CD4-positive, alpha-beta T cell treated with Interleukin-15 for 4 hours (primary cell): ENCODE results near the gene PTCHD4.
"Not testable (repeated sequence)": the region's sequence is repeated elsewhere in the genome, so short reads cannot be mapped to it uniquely, and the experiment has no call there.

ENCODE experiments used
- DNase-seq: peaks from one replicate; pipeline ENCODE4 v3.0.0-alpha.2; 2020; ENCODE audit warnings: low spot score

PTCHD4 gene

GRCh38 chr6:48111143-48111506, at the start of gene PTCHD4:
Gene PTCHD4, minus strand, starts transcription at chr6:48111197. Its CDS starts 42,240 bp downstream, at chr6:48068957.
- DNase-seq: no peak

DNA sequence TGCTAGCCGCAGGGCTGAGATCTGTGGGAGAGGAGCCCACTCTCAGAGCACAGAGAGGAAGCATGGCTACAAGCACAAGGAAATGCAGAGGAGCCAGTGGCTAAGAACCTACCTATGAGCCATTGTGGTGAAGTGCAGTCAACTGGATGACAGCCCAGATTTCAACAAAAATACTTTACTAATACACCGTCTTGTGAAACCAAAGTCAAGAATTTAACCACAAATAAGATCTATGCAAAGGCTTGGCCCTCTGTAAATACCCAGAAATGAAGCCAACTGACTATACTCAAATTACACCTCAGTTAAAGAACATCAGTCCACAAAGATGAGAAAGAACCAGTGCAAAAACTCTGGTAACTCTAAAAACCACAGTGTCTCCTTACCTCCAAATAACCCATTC, 40.1 kb upstream of the PTCHD4 start:
- no peak for DNase-seq

GRCh38 chr6:48150701-48151100, 39.7 kb upstream of the PTCHD4 start:
- DNase-seq: no peak

DNA sequence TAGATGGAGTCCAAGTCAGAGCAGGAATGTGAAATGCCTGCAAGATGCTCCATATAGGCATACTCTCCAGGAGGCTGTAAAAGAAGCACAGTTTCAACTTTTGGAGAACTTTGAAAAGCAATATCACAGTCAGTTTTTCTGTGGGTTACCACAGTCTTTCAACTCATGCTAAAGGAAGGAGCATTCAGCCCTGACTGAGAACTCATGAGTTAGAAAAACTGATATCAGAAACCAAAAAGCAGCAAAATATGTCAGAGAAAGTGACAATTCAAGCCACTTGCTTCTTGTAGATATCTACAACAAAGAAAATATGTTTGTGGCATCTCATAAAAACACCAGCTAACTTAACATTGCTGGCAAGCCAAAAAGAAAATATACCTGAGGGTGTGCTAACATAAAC, 36.1 kb upstream of the PTCHD4 start:
- no peak for DNase-seq

GRCh38 chr6:48144021-48144420, 33.0 kb upstream of the PTCHD4 start:
- DNase-seq: no peak

DNA sequence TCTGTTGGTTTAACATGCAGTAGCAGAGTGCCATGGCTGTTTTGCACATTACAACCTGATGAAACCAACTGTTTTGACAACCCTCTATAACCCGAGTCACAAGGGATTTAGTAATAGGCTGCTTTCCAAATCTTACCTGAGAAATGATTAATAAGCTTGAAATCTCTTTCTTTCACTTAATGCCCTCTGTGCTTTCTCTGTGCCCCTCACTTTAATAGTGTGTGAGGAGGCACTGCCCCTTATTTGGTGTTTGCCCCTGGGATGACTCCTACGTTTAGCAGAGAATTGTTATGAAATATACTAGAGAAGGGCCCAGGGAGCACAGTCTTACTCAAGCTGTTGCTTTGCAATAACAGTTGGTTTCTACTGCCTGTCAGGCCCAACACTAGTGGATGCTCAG, 31.0 kb upstream of the PTCHD4 start:
- no peak for DNase-seq

DNA sequence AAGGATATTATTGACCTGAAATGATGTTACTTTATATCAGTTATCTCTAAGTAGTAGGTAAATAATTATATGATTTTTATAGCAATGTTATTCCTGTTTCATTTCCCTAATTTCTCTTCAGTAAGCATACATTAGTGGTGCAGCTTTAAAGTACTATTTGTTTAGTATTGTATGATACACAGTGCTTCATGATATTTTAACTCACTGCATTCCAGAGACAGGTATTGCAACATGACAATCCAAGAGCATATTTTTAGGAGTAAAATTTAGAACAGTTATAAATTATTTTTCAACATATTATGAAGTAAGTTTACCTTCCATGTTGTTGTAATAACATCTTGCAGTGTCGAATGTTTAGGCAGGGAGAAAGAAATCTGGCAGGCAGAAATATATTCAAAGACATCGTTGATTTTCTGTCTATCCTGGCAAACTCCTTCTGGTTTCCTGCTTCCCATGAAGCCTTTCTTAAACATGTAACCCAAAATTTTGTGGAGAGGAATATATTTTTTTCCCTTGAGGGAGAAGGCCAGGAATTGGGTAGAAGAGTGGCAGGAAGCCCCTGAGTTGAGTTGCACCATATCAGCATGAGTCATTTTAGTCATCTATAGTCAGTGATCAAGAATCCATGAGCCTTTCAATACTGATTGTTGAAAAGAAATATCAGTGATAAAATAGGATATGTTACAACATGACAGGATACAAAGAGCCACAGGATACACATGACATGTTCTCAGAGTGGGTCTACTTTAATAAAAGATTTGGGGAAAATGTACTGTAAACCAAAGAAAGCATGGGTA, 29.0 kb upstream of the PTCHD4 start:
- DNase-seq: no peak

DNA sequence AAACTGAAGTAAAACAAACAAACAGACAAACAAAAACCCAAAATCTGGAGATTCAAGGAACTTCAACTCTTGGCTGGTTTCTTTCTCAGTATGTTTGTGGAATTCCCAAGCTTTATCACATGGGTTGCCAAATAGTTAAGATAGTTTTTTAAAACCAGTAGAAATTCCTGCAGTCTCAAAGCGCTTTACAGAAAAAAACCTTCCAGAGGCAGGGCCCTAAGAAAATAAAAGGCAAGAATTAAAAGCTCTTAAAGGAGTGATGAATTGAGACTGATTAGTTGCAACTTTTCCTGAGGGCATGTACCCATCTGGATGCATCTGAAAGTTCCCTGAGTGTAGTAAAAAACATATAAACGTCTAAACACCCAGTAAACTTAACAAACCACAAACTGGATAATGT, 25.9 kb upstream of the PTCHD4 start:
- DNase-seq: no peak

- no peak for DNase-seq
Observed at GRCh38 chr6:48135323-48136084, 24.5 kb upstream of the PTCHD4 start.

- no peak for DNase-seq
Observed at GRCh38 chr6:48134246-48134645, 23.2 kb upstream of the PTCHD4 start.

GRCh38 chr6:48123601-48124000, 12.6 kb upstream of the PTCHD4 start:
- no peak for DNase-seq

- DNase-seq: not testable (repeated sequence)
Observed at GRCh38 chr6:48121983-48122749, 11.2 kb upstream of the PTCHD4 start.

DNA sequence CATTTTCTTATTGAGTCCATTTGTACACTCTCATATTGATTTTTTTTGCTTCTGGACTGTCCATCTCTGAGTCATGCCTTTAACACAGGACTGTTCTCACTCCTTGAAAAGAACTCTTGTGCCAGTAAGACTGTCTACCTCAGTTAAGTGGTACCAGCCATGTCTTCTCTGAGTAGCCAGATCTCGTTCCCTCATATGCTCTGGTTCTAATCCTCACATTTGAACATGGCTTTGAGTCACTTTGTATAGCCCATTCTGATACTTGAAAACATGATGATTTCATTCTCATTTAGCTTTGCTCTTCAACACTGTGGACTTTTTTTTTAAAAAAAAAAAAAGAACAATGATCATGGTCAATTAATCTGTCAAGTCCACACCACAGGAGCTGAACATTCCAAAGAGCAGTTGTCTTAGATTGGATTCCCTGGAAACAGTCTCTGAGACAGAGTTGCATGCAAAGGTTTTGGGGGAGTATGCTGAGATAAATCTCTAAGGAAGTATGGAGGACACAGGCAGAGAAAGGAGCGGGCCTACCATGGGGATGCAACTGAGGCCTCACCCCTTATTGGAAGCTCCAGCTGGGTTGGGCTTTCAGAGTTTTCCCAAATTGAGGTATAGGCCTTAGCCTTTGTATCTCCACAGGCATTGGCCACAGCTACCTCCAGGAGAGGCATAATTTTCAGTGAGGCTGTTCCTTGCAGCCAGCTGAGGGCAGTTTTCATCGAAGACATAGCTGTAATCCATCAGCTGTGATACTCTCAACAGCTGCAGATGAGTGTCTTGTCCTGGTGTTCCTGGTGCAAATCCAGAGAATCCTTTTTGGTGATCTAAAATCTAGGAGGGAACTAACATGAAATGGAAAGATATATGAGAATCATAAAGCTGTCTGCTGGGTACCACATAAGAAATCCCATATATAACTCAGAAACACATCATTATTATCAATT, 6.0 kb upstream of the PTCHD4 start:
- DNase-seq: no peak

GRCh38 chr6:48113130-48113529, 2.1 kb upstream of the PTCHD4 start:
- no peak for DNase-seq

DNA sequence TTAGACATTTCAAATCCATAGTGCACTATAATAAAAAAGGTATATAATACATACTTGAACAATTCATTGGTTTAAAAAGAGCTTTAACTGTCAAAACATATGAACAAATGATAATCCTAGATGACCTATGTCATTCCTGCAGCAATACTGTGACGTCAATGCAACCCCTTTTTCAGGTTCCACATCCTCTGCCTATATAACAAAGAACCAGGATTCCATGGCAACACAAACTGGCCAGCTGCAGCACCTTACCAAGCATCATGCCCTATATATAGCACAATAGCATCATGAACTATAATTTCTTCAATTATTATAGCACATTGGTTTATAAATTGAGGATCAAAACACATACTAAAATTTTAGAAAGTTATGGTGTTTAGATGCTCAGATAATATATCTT, 578 bp upstream of the PTCHD4 start:
- no peak for DNase-seq

DNA sequence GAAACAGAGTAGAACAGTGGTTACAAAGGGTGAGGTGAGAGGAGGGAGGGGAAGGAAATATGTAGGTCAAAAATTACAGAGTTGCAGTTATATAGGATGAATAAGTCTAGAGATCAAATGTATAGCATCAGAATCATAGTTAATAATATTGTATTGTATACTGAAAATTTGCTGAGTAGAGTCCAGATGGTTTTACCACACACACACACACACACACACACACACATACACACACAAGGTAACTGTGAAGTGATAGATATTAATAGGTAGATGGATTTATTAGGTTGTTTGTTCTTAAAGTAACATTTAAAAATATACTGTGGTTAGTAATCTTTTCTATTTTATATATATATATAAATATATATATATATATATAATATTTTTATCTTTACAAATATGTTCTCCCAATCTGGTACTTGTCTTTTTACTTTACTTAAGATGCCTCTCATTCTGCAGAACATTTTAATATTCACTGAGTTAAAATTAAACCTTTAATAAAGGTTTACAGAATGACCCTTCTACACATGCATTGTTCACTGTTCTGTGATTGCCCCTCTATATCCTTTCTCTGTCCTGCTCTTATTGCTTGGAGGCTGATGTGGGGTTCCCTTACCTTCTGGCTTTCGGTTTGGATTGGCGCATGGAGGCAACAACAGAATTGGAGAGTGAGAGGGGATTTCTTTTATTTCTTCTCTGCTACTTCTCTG, 408 bp downstream of the PTCHD4 start:
- DNase-seq: no peak

- no peak for DNase-seq
Observed at GRCh38 chr6:48109944-48110343, 1.1 kb downstream of the PTCHD4 start.

GRCh38 chr6:48102476-48103195, 8.4 kb downstream of the PTCHD4 start:
- DNase-seq: not testable (repeated sequence)

DNA sequence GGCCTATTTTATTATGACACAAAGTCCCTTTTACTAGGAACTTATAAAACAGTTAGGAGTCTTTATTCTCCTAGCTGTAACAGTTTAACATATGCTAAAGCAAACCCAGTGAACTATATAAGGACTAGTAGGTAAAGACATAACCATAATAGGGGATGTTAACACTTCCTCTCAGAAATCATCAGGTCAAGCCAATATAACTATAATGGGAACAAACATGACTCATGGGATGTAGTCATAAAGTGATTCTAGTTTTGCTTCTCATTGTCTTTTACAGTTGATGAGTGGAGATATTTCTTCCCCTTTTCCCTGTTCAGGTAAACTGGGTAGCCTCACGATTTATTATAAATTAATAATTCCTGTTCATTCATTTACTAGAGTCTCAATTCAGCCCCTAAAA, 9.7 kb downstream of the PTCHD4 start:
- DNase-seq: no peak

GRCh38 chr6:48100588-48100895, 10.5 kb downstream of the PTCHD4 start:
- no peak for DNase-seq
